Activated CD8-positive, alpha-beta memory T cell treated with anti-CD3 and anti-CD28 coated beads, Interleukin-2, amount 50 U/mL, for 1 hour (primary cell): ENCODE data around the gene DNAJC13.
"Not testable (repeated sequence)": the region's sequence is repeated elsewhere in the genome, so short reads cannot be mapped to it uniquely, and the experiment has no call there.

ENCODE experiments used
- DNase-seq: peaks from one replicate; pipeline ENCODE4 v3.0.0-alpha.2; 2020; ENCODE audit errors: extremely low read depth

Gene DNAJC13, protein sequence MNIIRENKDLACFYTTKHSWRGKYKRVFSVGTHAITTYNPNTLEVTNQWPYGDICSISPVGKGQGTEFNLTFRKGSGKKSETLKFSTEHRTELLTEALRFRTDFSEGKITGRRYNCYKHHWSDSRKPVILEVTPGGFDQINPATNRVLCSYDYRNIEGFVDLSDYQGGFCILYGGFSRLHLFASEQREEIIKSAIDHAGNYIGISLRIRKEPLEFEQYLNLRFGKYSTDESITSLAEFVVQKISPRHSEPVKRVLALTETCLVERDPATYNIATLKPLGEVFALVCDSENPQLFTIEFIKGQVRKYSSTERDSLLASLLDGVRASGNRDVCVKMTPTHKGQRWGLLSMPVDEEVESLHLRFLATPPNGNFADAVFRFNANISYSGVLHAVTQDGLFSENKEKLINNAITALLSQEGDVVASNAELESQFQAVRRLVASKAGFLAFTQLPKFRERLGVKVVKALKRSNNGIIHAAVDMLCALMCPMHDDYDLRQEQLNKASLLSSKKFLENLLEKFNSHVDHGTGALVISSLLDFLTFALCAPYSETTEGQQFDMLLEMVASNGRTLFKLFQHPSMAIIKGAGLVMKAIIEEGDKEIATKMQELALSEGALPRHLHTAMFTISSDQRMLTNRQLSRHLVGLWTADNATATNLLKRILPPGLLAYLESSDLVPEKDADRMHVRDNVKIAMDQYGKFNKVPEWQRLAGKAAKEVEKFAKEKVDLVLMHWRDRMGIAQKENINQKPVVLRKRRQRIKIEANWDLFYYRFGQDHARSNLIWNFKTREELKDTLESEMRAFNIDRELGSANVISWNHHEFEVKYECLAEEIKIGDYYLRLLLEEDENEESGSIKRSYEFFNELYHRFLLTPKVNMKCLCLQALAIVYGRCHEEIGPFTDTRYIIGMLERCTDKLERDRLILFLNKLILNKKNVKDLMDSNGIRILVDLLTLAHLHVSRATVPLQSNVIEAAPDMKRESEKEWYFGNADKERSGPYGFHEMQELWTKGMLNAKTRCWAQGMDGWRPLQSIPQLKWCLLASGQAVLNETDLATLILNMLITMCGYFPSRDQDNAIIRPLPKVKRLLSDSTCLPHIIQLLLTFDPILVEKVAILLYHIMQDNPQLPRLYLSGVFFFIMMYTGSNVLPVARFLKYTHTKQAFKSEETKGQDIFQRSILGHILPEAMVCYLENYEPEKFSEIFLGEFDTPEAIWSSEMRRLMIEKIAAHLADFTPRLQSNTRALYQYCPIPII (N-terminal part only)

GRCh38 chr3:132416807-132417694 is at the start of gene DNAJC13:
TSS of gene DNAJC13 (plus strand) at chr3:132417502. CDS start at chr3:132434551, 17,049 bp downstream.
- peak; percentile 69 for DNase-seq

- no peak for DNase-seq
These were observed 48.8 kb upstream of the DNAJC13 start for GRCh38 chr3:132368515-132368914.

DNA sequence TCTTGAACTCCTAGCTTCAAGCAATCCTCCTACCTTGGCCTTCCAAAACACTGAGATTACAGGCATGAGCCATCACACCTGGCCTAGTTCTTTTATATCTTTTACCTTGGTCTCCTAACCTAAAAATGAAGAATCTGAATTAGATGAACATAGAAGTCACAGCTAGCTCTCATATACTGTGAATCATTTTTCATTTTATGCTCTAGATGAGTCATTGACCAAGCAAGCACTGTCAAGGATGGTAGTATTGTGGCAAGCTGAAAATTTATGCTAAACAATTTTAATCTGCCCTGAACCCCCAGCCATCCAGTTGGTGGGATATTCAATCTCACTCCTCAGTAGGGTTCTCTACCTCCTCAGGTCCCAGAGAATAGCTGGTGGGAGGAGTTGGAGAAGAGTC is 48.3 kb upstream of the DNAJC13 start:
- DNase-seq = no peak

DNA sequence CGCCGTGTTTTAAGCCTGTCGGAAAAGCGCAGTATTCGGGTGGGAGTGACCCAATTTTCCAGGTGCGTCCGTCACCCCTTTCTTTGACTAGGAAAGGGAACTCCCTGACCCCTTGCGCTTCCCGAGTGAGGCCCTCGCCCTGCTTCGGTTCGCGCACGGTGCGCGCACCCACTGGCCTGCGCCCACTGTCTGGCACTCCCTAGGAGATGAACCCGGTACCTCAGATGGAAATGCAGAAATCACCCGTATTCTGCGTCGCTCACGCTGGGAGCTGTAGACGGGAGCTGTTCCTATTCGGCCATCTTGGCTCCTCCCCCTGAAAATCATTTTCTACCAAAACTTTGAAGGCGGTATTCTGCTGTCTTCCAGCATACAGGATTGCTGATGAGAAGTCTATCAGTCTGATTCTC is 40.4 kb upstream of the DNAJC13 start:
- not testable (repeated sequence) for DNase-seq

GRCh38 chr3:132378048-132378762 is 39.1 kb upstream of the DNAJC13 start:
- DNase-seq = no peak

GRCh38 chr3:132378846-132379245 is 38.5 kb upstream of the DNAJC13 start:
- DNase-seq = no peak

GRCh38 chr3:132380920-132381319 is 36.4 kb upstream of the DNAJC13 start:
- DNase-seq = no peak

- no peak for DNase-seq
These were observed 35.9 kb upstream of the DNAJC13 start for GRCh38 chr3:132381348-132381944.

DNA sequence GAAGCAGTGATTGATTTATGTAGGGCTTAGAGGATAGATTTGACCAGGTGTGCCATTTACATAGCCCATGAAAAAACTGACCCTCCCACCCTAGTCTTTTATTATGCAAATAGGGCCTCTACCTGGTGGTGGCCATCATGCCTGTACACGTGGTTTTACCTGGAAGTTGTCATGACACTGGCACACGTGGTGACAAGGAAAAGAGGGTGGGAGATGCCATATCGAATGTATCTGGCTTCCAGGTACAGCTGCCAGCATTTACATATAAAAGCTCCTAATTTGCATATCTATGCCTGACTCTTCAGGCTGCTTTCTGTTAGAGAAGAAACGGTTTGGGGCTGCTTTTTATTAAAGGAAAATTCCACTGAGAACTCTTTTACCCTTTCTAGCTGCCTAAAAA is 35.0 kb upstream of the DNAJC13 start:
- DNase-seq = no peak

- DNase-seq = no peak
These were observed 34.6 kb upstream of the DNAJC13 start for GRCh38 chr3:132382688-132383194.

GRCh38 chr3:132386259-132386658 is 31.0 kb upstream of the DNAJC13 start:
- no peak for DNase-seq

- DNase-seq = not testable (repeated sequence)
These were observed 24.6 kb upstream of the DNAJC13 start for GRCh38 chr3:132392675-132393074.

DNA sequence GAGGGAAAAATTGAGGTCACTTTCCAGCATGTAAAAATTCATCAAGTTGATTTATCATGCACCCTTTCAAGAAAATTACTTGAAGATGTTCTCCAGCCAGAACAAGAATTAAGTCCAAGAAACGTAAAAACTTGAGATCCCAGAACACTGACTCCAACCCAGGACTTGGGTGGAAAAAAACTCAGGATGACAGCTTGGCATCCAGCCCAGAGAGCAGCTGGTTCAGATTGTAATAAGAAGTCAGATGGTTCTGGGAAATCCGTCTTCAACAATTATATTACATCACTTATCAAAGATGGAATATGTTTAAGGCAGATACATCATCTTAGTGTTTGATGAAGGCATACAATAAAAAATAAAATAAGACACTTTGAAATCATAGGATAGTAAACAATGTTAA is 23.0 kb upstream of the DNAJC13 start:
- DNase-seq = no peak

DNA sequence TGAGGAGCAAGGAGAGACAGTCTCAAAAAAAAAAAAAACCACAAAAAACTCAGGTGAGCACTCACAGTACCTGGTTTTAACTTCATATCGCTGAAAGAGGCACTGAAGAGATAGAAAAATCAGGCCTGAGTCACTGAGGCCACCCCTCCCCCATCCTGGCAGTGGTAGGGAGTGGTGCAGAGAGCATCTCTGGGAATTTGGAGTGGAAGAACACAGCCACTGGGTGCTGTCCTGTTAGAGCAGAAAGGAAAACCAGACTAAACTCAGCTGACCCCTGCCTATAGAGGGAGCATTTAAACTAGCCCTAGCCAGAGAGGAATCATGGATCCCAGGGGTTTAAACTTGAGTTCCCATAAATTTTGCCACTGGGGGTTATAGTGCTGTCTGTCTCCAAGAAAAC is 22.2 kb upstream of the DNAJC13 start:
- no peak for DNase-seq

DNA sequence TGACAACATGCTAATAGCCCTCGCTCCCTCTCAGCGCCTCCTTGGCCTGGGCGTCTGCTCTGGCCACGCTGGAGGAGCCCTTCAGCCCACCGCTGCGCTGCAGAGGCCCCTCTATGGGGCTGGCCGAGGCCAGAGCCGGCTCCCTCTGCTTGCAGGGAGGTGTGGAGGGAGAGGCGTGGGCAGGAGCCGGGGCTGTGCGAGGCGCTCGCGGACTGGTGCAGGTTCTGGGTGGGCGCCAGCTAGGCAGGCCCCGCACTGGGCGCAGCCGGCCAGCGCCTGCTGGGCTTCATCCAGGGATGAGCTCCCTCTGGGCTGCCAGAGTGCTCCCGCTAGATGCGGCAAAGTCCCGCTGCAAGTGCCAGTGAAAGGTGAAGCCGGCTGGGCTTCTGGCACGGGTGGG is 21.0 kb upstream of the DNAJC13 start:
- DNase-seq = no peak

DNA sequence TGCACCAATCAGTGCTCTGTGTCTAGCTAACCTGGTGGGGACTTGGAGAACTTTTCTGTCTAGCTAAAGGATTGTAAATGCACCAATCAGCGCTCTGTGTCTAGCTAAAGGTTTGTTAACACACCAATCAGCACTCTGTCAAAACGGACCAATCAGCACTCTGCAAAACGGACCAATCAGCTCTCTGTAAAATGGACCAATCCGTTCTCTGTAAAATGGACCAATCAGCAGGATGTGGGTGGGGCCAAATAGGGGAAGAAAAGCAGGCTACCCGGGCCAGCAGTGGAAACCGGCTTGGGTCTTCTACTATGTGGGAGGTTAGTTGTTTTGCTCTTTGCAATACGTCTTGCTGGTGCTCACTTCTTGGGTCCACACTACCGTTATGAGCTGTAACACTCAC is 20.5 kb upstream of the DNAJC13 start:
- not testable (repeated sequence) for DNase-seq

GRCh38 chr3:132399054-132399929 is 18.0 kb upstream of the DNAJC13 start:
- no peak for DNase-seq

- DNase-seq = no peak
These were observed 16.0 kb upstream of the DNAJC13 start for GRCh38 chr3:132401255-132401654.

DNA sequence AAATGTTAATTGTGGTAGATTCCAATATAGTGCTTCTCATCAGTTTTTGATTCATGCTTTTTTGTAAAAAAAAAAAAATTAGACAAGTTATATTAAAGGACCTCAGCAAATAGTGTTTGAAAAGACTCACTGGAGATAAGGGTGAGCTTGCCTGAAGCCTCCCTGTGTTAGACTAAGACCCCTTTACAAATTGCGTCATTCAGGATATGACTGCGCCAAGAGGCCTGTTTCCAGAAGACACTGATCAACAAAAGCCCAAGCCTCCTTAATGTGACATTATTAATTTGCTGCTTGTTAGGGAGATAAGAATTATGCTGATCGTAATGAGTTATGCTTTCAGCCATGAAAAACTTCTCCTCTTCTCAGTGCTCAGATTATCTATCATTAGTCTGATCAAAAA is 13.0 kb upstream of the DNAJC13 start:
- DNase-seq = no peak
